22Rv1 (cell line): ENCODE results near the gene PLEKHA4.

ENCODE experiments used
- H3K27ac ChIP-seq: fragments of 450-650 bp; 2 replicates; pipeline ENCODE4 v1.5.1; 2017
- ZFX ChIP-seq: fragments of 450-650 bp; IDR thresholded peaks from 2 replicates; pipeline ENCODE4 v1.6.1; 2017; ENCODE audit warnings: antibody characterized with exemption, borderline replicate concordance
- TF ChIP-seq, protein P1 (sequence below): fragments of 450-650 bp; IDR thresholded peaks from 2 replicates; pipeline ENCODE4 v1.5.1; 2017; ENCODE audit warnings: mild to moderate bottlenecking

Gene PLEKHA4

DNA sequence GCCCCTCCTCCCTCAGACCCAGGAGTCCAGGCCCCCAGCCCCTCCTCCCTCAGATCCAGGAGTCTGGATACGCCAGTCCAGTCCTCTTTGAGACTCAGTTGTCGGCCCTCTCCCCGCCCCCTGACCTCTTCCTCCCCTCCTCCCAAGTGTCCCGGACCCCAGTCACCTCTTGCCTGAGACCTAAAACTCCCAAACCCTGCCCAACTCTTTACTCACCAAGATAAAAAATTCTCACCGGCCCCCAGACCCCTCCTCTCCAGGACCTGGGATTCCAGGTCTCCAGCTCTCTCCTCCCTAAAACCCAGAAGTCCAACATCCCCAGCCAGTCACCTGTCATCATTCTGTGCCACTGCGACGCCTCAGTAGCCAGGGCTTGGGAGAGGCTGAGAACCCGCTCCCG is 30.7 kb downstream of the PLEKHA4 start:
- no peak for TF ChIP-seq ZFX
- TF ChIP-seq, protein P1, sequence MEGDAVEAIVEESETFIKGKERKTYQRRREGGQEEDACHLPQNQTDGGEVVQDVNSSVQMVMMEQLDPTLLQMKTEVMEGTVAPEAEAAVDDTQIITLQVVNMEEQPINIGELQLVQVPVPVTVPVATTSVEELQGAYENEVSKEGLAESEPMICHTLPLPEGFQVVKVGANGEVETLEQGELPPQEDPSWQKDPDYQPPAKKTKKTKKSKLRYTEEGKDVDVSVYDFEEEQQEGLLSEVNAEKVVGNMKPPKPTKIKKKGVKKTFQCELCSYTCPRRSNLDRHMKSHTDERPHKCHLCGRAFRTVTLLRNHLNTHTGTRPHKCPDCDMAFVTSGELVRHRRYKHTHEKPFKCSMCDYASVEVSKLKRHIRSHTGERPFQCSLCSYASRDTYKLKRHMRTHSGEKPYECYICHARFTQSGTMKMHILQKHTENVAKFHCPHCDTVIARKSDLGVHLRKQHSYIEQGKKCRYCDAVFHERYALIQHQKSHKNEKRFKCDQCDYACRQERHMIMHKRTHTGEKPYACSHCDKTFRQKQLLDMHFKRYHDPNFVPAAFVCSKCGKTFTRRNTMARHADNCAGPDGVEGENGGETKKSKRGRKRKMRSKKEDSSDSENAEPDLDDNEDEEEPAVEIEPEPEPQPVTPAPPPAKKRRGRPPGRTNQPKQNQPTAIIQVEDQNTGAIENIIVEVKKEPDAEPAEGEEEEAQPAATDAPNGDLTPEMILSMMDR = no peak
- no peak overlapping the region for H3K27ac ChIP-seq

DNA sequence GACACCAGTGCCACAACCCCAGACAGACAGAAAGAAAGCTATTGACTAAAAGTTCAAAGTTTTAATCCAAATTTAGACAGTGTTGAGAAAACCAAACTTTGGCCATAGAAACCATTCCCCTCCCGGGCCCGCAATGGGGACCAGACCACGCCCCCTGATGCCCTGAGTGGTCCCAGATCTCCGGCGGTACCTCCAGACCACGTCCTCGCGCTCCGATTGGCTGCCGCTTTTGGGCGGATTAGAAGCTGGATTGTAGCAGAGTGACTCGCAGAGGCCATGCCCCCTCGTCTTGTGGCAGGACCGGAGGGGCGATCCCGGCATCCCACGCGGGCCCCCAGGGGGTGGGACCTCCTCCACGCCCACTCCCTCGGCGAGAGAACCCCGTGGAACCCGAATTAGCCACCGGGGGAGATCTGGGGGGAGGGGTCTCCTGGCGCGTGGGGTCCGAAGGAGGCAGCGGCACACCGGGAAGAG is 31.3 kb downstream of the PLEKHA4 start:
- TF ChIP-seq, protein P1 = no peak
- no peak for TF ChIP-seq ZFX
- peak overlapping the region; percentile 38 for H3K27ac ChIP-seq

DNA sequence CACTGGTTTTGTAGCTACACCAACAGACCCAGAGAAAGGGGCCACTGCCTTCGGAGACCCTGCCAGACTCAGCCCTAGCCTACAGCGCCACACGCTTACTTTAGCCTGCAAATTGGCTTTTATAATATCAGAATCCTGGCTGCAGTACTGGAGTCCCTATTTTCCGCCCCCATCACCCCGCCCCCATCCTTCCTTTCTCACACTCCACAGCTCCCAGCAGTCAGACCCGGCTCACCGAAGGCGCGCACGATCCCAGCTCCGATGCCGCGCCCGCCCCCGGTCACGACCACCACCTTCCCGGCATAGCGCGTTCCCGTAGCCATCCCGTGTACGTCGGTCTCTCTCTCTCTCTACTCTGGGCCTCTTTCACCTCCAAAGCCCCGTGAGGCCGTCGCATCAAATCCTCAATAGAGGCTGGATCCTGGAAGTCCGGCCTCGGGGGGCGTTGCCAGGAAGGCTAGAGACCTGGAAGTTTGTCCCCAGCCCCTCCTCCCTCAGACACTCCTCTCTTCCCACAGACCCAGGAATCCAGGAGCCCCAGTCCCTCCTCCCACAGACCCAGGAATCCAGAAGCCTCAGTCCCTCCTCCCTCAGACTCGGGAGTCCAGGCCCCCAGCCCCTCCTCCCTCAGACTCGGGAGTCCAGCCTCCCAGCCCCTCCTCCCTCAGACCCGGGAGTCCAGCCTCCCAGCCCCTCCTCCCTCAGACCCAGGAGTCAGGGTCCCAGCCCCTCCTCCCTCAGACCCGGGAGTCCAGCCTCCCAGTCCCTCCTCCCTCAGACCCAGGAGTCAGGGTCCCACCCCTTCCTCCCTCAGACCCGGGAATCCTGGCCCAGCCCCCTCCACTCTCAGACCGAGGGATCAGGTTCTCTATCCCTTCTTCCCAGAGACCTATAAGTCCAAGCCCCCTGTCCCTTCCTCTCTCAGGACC is 32.1 kb downstream of the PLEKHA4 start, which contains the start of gene HSD17B14:
HSD17B14 (minus strand) TSS at position 403 of the 929 bp plus-strand sequence; CDS start at position 323, 80 bp downstream.
- TF ChIP-seq, protein P1 = peak; percentile 73
- TF ChIP-seq ZFX = no peak
- H3K27ac ChIP-seq = peak within 1 kb of the TSS; percentile 38

DNA sequence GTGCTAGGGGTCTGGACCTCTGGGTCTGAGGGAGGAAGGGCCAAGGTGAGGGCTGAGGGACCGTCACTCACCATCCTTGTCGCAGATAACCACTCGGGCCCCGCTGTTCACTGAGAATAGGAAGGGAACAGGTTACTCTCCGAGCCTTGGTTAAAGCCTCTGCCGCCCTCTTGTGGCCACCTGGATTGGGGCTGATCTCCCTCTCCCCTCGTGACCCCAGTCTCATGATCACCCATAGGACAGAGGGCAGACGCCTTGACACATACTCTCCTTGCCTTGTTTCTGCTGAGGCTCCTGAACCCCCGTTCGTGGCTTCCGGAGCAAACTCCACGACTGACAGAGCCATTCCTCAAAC is 32.7 kb downstream of the PLEKHA4 start:
- TF ChIP-seq, protein P1 = peak; percentile 91
- TF ChIP-seq ZFX = no peak
- peak overlapping the region; percentile 38; the same call in 1 of the 2 replicates for H3K27ac ChIP-seq

DNA sequence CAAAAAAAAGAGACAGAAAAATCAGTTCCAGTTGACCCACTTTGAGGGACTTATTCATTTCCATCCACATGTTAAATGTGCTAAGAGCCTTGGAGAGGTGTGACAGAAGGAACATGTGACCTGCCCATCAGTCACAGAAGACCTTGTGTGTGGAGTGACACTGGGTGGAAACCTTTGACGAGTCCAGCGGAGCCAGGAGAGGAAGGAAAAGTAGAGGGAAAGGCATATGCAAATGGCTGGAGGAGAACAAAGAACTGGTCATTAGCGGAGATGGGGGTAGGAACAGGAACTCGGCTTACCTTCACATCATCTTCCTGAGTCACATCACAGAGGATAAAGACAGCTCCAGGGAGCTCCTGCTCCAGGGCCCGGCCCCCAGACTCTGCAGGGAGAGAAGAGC is 34.4 kb downstream of the PLEKHA4 start:
- TF ChIP-seq, protein P1 = no peak
- TF ChIP-seq ZFX = no peak
- H3K27ac ChIP-seq = no peak overlapping the region

DNA sequence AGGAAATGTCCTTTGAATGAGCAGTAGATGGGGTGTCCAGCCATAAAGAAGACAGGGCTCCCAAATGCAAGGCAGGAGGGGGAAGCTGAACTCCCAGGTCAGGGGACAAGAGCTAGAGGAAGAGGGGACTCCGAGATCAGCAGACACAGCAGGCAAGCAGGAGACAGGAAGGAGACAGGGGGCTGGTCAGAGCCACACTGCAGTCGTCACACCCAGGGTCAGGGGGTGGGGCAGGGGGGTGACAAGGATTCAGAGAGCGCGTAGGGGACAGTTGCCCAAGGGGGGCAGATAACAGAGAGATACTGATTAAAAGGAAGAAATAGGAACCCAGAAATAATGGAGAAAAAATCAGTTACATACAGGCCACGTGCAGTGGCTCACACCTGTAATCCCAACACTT is 35.4 kb downstream of the PLEKHA4 start:
- TF ChIP-seq, protein P1 = no peak
- no peak for TF ChIP-seq ZFX

DNA sequence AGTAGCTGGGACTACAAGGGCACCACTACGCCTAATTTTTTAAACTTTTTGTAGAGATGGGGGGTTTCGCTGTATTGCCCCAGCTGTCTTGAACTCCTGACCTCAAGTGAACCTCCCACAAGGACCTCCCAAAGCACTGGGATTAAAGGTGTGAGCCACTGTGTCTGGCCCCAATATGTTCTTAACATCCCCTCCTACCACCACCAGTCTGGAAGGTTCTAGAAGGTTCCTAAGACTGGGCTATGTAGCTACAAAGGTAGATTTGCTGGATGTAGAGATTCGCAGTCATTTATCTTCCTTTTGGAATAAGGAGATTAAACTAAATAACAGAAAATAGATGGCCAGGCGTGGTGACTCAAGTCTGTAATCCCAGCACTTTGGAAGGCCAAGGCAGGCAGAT is 37.5 kb downstream of the PLEKHA4 start:
- TF ChIP-seq, protein P1 = no peak
- TF ChIP-seq ZFX = no peak
- no peak overlapping the region for H3K27ac ChIP-seq

More for the DNA sequence above, 35.4 kb downstream of the PLEKHA4 start:
- no peak overlapping the region for H3K27ac ChIP-seq
